Gastrocnemius medialis (tissue), 4 donors: ENCODE measurements around the gene C19orf85.

Experiments used
- POLR2A ChIP-seq, 2 donors: fragments of 450-650 bp; IDR thresholded peaks; one replicate each; pipeline ENCODE4 v1.6.1; 2017; ENCODE audit warnings: antibody characterized with exemption in 2 of 2, mild to moderate bottlenecking in 2 of 2, moderate library complexity in 2 of 2
- TF ChIP-seq, protein P1 (sequence below), 5 experiments: fragments of 450-650 bp in 3 of 5; fragments of 200-600 bp in 2 of 5; sonication (generic) in 2 of 5; IDR thresholded peaks in 4 of 5; conservative IDR thresholded peaks in 1 of 5; 1 replicate in 4 of 5; 2 replicates in 1 of 5; pipeline ENCODE4 v1.5.1; 2016 to 2019; ENCODE audit warnings: antibody characterized with exemption in 5 of 5, mild to moderate bottlenecking in 3 of 5, moderate library complexity in 3 of 5

DNA sequence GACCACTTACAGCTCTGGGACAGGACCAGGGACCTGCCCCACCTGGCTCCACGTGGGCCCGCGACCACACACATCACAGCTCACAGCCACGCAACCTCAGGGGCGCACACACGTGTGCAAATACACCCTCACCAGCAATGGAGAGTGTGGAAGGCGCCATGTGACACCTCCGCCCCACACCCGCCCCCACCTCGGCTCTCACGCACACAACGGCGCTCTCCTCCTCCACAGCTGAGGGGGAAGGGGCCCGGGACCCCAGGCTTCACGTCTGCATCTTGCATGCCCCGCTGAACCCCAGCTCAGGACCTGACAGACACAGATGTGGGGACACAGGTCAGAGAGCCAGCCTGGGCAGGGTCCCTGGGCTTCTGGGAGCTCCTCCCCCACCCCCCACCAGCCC, 15.1 kb downstream of the C19orf85 start:
- TF ChIP-seq, protein P1, sequence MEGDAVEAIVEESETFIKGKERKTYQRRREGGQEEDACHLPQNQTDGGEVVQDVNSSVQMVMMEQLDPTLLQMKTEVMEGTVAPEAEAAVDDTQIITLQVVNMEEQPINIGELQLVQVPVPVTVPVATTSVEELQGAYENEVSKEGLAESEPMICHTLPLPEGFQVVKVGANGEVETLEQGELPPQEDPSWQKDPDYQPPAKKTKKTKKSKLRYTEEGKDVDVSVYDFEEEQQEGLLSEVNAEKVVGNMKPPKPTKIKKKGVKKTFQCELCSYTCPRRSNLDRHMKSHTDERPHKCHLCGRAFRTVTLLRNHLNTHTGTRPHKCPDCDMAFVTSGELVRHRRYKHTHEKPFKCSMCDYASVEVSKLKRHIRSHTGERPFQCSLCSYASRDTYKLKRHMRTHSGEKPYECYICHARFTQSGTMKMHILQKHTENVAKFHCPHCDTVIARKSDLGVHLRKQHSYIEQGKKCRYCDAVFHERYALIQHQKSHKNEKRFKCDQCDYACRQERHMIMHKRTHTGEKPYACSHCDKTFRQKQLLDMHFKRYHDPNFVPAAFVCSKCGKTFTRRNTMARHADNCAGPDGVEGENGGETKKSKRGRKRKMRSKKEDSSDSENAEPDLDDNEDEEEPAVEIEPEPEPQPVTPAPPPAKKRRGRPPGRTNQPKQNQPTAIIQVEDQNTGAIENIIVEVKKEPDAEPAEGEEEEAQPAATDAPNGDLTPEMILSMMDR (IDR thresholded peaks at IDR 0.05 in 4 of 5, conservative IDR thresholded peaks at IDR 0.05 in 1 of 5): no peak
- TF ChIP-seq POLR2A (IDR thresholded peaks at IDR 0.05): no peak
